Body of pancreas (tissue), 4 donors: Measurements from ENCODE around the gene SLC27A6.

ENCODE experiments used
- POLR2A ChIP-seq, 3 donors: fragments of 450-650 bp; IDR thresholded peaks; one replicate each; pipeline ENCODE4 v1.6.1; 2016; ENCODE audit warnings: antibody characterized with exemption in 3 of 3, mild to moderate bottlenecking in 2 of 3
- TF ChIP-seq, protein P1 (sequence below), 7 experiments: fragments of 450-650 bp in 4 of 7; fragments of 200-600 bp in 3 of 7; sonication (generic) in 3 of 7; IDR thresholded peaks; one replicate each; pipeline ENCODE4 v1.5.1; 2016 to 2019; ENCODE audit warnings: antibody characterized with exemption in 7 of 7

DNA sequence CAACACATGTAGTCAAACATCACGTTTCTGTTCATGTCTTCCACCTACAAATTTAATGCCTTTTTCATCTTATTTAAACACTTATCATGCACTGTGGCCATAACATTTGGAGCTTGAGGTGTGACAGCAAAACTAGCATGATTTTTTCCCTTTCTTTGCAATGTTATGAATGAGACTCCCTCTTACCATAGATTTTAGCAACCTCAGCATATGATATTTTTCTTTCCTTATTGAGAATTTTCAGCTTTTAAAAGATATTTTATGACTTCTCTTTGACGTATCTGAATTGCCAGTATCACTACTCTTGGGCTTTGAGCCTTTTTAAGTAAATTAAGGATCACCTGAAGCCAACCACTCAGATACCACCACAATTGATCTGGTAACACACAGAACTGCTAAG, 96.6 kb downstream of the SLC27A6 start:
- TF ChIP-seq, protein P1, sequence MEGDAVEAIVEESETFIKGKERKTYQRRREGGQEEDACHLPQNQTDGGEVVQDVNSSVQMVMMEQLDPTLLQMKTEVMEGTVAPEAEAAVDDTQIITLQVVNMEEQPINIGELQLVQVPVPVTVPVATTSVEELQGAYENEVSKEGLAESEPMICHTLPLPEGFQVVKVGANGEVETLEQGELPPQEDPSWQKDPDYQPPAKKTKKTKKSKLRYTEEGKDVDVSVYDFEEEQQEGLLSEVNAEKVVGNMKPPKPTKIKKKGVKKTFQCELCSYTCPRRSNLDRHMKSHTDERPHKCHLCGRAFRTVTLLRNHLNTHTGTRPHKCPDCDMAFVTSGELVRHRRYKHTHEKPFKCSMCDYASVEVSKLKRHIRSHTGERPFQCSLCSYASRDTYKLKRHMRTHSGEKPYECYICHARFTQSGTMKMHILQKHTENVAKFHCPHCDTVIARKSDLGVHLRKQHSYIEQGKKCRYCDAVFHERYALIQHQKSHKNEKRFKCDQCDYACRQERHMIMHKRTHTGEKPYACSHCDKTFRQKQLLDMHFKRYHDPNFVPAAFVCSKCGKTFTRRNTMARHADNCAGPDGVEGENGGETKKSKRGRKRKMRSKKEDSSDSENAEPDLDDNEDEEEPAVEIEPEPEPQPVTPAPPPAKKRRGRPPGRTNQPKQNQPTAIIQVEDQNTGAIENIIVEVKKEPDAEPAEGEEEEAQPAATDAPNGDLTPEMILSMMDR (IDR thresholded peaks at IDR 0.05): no peak
- TF ChIP-seq POLR2A (IDR thresholded peaks at IDR 0.05): no peak
